ELR (cell line): ENCODE results near the gene MUC5B.
A peak's percentile ranks its signal among the peaks of the same experiment; 100 is the strongest.

Experiments used
- DNase-seq: peaks from one replicate; pipeline ENCODE4 v3.0.0-alpha.2; 2015; ENCODE audit warnings: low read depth

MUC5B gene

DNA sequence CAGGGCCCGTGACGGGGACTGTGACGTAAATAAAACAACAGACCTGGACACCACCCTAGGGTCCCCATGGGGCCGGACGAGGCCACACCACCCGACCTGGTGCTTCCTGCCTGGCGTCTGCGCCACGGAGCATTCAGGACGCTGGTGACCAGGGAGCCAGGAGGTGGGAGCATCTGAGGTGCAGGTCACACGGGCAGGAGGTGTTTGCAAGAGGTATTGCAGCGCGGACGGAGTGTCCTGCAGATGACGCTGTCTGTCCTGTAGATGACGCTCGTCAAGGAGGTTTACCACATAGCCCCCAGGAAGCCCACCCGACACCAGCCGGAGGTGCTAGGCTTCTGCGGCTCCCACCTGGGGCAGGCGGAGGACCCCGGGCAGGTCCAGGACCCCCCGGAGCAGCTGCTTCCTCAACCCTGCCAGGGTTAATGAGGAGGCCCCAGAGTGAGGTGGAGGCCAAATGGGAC lies 986 bp upstream of the MUC5B start:
- no peak for DNase-seq

DNA sequence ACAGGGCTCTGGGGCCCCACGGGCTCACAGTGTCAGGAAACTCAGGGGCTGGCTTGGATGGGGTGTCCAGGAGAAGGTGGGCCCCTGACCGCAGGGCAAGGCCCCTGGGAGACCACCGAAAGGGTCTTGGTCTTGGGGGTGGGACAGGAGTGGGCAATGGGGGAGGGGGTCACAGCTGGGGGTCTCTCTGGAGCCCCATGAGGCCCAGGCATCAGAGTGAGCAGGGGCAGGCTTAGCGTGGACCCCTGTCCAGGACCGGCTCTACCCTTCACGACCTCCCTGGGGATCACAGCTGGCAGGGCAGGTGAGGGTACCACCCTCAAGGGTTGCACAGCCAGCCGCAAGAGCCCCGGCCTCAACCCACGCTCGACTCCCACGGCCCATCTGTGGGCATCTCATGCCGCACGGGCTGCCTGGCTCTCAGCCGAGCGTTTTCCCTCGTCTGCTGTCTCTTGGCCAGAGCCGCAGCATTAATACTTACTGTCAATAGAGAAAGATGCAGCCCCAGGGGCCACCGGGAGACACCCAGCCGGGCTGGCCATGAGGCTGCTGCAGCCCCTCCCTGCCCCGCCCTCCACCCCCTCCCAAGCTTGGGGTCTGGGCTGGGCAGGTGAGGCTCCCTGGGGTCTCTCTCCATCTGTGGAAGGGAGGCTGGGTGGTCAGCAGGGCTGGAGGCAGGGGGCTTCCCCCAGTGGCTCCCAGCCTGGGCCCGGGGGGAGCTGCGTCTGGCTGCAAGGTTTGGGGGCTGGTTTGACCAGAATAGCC lies 662 bp downstream of the MUC5B start:
- DNase-seq, result no peak

GRCh38 chr11:1224111-1224490 lies 1.2 kb downstream of the MUC5B start:
- DNase-seq, result no peak

DNA sequence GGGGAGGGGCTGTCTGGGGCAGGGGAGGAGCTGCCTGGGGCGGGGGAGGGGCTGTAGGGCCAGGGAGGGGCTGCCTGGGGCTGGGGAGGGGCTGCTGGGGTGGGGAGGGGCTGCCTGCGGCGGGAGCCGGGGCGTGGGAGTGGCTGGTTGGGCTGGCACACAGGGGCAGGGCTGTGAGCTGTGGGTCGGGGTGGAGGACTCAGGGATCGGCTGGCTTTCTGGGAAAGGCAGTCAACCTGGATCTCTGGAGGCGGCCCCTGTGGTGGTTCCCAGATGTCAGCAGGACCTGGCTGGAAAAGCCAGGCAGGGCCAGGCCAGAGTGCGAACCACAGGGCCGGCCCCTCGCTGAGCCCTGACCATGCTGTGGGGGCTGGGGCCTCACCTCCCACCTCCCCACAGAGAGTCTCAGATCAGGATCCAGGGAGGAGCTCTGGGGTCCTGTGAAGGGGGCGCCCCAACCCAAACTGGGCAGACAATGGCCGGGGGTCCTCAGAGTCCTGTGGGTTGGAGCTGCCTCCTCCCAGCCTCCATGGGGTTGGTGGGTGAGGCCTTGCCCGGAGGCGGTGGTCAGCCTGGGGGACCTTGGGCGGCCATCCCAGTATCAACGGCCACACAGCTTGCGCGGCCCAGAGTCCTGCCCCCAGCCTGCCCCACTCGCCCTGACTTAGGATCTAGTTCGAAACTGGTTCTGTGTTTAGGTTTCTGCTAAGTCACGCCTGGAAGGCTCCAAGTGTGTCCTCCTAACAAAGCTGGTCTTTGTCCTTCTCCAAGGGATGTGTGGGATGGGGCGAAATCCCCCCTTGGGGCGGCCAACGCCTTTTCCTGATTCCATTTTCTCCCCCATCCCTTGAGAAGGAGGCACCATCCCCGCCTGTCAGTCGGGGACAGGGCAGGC lies 1.9 kb downstream of the MUC5B start:
- no peak for DNase-seq

DNA sequence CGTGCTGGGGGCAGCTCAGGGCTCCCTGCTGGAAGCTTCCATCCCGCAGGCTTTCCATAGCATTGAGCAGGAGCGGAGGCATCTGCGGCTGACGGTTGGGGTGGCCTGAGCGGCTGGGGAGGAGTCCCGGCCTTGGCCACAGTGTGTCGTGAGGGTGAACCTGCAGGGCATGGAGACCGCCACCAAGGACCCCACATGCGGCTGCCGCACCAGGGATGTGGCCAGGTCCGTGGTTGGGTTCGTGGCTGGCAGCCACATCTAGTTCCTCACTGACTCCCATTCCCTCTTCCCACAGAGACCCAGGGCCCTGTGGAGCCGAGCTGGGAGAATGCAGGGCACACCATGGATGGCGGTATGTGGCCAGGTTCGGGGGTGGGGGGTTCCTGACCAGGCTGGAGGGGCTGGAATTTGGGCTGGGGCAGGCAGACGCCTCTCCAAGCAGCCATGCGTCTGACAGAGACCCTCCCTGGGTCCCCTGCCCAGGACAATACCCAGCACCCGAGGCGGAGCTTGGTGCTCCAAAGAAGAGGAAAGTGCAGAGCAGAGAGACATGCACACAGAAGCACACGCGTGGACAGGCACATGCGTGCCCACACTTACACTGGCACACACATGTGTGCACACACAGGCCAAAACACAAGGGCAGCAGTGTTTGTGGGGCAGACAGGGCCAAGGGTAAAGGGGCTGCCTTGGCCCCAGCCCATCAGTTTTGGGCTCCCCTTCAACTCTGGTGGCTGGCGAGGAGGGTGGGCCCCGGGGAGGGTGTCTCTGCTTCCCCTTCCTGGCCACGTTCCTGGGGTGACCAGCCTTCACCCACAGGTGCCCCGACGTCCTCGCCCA lies 2.7 kb downstream of the MUC5B start:
- DNase-seq, result no peak

- no peak for DNase-seq
These were observed 3.5 kb downstream of the MUC5B start for GRCh38 chr11:1226226-1226985.

- peak; percentile 18 for DNase-seq
These were observed 4.2 kb downstream of the MUC5B start for GRCh38 chr11:1226986-1227550.

- DNase-seq, result no peak
These were observed 4.8 kb downstream of the MUC5B start for GRCh38 chr11:1227551-1228100.

DNA sequence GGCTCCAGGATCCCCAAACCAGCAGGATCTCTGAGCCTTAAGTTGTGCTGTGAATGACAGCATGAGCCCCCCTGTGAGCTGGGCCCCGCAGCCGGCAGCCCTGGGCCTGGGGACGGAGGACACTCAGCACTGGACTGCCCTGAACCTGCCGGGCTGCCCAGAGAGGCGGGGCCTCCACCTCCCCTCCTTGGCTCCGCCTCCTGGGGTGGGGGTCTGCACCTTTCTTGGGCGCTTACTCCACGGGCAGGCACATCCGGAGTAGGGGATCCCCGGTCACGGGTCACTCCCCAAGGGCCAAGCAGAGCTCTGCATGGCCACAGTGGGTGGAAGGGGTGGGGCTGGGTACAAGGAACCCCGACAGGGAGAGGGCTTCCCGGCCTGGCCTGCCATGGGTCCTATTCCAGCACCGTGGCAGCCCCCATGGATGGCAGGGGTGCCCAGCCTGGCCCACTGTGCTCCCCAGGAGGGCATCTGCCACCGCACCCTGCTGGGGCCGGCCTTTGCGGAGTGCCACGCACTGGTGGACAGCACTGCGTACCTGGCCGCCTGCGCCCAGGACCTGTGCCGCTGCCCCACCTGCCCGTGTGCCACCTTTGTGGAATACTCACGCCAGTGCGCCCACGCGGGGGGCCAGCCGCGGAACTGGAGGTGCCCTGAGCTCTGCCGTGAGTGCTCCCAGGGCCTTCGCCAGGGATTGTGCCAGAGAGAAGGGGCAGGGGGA lies 5.4 kb downstream of the MUC5B start:
- DNase-seq, result no peak

DNA sequence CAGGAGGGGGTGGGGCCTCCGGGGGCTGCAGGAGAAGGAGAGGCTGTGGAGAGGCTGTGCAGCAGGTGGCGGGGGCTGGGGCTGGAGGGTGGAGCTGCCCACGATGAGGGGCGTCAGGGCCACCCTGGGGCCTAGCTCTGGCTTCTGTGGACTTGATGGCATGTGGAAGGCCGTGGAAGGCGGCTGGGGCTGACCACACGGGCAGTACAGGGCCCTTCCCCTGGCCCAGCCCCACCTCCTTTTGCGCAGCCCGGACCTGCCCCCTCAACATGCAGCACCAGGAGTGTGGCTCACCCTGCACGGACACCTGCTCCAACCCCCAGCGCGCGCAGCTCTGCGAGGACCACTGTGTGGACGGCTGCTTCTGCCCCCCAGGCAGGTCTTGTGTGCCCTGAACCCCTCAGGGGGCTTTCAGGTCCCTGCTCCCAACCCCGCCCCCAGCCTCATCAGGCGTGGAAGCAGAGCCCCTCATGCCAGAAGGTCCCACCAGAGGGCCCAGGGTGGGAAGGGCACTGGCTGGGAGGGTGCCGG lies 6.1 kb downstream of the MUC5B start:
- no peak for DNase-seq

DNA sequence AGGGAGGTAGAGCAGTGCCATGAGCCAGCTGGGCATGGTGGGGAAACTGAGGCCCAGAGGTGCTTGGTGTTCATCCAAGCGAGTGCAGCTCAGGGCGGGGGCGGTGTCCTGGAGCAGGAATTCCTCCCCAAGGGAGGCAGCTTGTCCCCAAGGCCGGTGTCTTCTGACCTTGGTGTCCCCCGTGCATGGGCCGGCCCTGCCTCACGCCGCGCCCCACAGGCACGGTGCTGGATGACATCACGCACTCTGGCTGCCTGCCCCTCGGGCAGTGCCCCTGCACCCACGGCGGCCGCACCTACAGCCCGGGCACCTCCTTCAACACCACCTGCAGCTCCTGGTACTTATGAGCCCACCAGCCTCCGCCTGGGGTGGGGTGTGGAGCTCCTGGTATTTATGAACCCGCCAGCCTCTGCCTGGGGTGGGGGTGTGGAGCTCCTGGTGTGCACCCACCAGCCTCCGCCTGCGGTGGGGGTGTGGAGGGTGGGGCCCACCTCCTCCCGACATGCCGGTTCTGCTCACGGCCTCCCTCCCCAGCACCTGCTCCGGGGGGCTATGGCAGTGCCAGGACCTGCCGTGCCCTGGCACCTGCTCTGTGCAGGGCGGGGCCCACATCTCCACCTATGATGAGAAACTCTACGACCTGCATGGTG lies 6.7 kb downstream of the MUC5B start:
- no peak for DNase-seq

- no peak for DNase-seq
These were observed 7.2 kb downstream of the MUC5B start for GRCh38 chr11:1230121-1230455.

GRCh38 chr11:1230456-1231395 lies 7.9 kb downstream of the MUC5B start:
- DNase-seq, result no peak

GRCh38 chr11:1231396-1232020 lies 8.6 kb downstream of the MUC5B start:
- DNase-seq, result no peak

DNA sequence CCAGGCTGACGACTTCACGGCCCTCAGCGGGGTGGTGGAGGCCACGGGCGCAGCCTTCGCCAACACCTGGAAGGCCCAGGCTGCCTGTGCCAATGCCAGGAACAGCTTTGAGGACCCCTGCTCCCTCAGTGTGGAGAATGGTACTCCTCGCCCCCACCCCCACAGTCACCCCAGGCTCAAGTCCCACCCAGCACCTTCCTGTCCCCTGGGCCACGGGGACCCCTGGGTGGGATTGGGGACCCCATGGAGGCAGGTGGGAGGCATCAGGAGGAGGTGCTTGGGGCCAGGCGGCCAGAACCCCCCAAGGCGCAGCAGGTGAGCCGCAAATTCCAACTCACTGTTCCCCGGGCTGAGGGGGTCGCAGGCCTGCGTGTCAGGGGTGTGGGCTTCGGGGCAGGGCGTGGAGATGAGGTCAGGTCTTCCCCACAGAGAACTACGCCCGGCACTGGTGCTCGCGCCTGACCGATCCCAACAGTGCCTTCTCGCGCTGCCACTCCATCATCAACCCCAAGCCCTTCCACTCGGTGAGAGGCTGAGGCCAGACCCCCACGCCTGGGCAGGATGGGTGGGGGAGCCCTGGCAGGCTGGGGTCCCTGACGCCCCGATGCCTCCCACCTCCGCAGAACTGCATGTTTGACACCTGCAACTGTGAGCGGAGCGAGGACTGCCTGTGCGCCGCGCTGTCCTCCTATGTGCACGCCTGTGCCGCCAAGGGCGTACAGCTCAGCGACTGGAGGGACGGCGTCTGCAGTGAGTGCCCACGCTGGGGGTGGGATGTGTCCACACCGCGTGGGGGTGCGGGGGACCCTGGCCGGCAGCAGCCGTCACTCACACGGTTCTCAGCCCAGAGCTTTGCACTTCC lies 9.4 kb downstream of the MUC5B start:
- DNase-seq, result no peak

- no peak for DNase-seq
These were observed 10.0 kb downstream of the MUC5B start for GRCh38 chr11:1232883-1233321.
